ENCODE data around the gene PLD2.
"Not testable (repeated sequence)": the region's sequence is repeated elsewhere in the genome, so short reads cannot be mapped to it uniquely, and the experiment has no call there.

Gene PLD2

GRCh38 chr17:4837471-4838308 lies 30.7 kb downstream of the PLD2 start:
- DNase-seq, result no peak

- no peak for DNase-seq
Measured at GRCh38 chr17:4838309-4838785, 31.4 kb downstream of the PLD2 start.

- no peak for DNase-seq
Measured at GRCh38 chr17:4839221-4839620, 32.3 kb downstream of the PLD2 start.

GRCh38 chr17:4839965-4840892 lies 33.3 kb downstream of the PLD2 start:
- no peak for DNase-seq

GRCh38 chr17:4840893-4841242 lies 33.9 kb downstream of the PLD2 start:
- DNase-seq, result peak; percentile 20

- DNase-seq, result no peak
Measured at GRCh38 chr17:4842376-4842775, 35.4 kb downstream of the PLD2 start.

GRCh38 chr17:4843321-4844000 lies 36.5 kb downstream of the PLD2 start:
- no peak for DNase-seq

- DNase-seq, result no peak
Measured at GRCh38 chr17:4845118-4845517, 38.2 kb downstream of the PLD2 start.

GRCh38 chr17:4846635-4847390 lies 39.9 kb downstream of the PLD2 start:
- DNase-seq, result no peak

- no peak for DNase-seq
Measured at GRCh38 chr17:4849011-4849536, 42.1 kb downstream of the PLD2 start.

- no peak for DNase-seq
Measured at GRCh38 chr17:4850246-4850645, 43.3 kb downstream of the PLD2 start.

- DNase-seq, result no peak
Measured at GRCh38 chr17:4851084-4851483, 44.1 kb downstream of the PLD2 start.

- DNase-seq, result no peak
Measured at GRCh38 chr17:4852567-4853207, 45.7 kb downstream of the PLD2 start.

- DNase-seq, result no peak
Measured at GRCh38 chr17:4853208-4853671, 46.3 kb downstream of the PLD2 start.

GRCh38 chr17:4854111-4854681 lies 47.2 kb downstream of the PLD2 start:
- DNase-seq, result no peak

GRCh38 chr17:4856271-4856936 lies 49.5 kb downstream of the PLD2 start:
- no peak for DNase-seq

GRCh38 chr17:4856937-4857314 lies 50.0 kb downstream of the PLD2 start:
- no peak for DNase-seq

- DNase-seq, result not testable (repeated sequence)
Measured at GRCh38 chr17:4857347-4857746, 50.4 kb downstream of the PLD2 start.

- no peak for DNase-seq
Measured at GRCh38 chr17:4858068-4858881, 51.3 kb downstream of the PLD2 start.

- no peak for DNase-seq
Measured at GRCh38 chr17:4858882-4859260, 51.9 kb downstream of the PLD2 start.
